Measurements from ENCODE around the gene ACSL5. TPM values are rescaled to one million over a fixed set of nuclear protein-coding genes. Genes with fewer than 3 reads are reported as not detected.

The ACSL5 gene, protein sequence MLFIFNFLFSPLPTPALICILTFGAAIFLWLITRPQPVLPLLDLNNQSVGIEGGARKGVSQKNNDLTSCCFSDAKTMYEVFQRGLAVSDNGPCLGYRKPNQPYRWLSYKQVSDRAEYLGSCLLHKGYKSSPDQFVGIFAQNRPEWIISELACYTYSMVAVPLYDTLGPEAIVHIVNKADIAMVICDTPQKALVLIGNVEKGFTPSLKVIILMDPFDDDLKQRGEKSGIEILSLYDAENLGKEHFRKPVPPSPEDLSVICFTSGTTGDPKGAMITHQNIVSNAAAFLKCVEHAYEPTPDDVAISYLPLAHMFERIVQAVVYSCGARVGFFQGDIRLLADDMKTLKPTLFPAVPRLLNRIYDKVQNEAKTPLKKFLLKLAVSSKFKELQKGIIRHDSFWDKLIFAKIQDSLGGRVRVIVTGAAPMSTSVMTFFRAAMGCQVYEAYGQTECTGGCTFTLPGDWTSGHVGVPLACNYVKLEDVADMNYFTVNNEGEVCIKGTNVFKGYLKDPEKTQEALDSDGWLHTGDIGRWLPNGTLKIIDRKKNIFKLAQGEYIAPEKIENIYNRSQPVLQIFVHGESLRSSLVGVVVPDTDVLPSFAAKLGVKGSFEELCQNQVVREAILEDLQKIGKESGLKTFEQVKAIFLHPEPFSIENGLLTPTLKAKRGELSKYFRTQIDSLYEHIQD
- total RNA-seq = 1.7 and 4.6 TPM in 2 replicates
- 2.3 and 6.6 TPM in 2 replicates for polyA plus RNA-seq
- 1.5 and 4.4 TPM in 2 replicates for polyA plus RNA-seq (2012)
- polyA minus RNA-seq (ENCODE audit: low replicate concordance) = 2.3 and 13.3 TPM in 2 replicates

GRCh38 chr10:112373912-112374338 is at the start of gene ACSL5:
Gene ACSL5, plus strand, starts transcription at chr10:112374116. Its CDS starts 20,831 bp downstream, at chr10:112394947.
- TF ChIP-seq EZH2 (IDR thresholded peaks at IDR 0.05; ENCODE audit: low read length, missing control alignments) (no peak), CTCF (conservative IDR thresholded peaks at IDR 0.05 in 1 of 2, IDR thresholded peaks at IDR 0.05 in 1 of 2; ENCODE audit: low read depth in 1 of 2, low read length in 2 of 2) (no peak)
- Histone ChIP-seq H3K27ac (ENCODE audit: insufficient read depth, low read length) (no peak within 1 kb of the TSS), H3K36me3 (ENCODE audit: control insufficient read depth, insufficient read depth, low read length) (no peaks in the 10 kb centered on the region), H3K27me3 (ENCODE audit: control insufficient read depth, insufficient read depth, low read length) (no peaks in the 10 kb centered on the region), H3K4me2 (ENCODE audit: extremely low read depth, insufficient read depth, low read length) (no peak within 1 kb of the TSS), H3K9ac (ENCODE audit: insufficient read depth, low read length) (no peak within 1 kb of the TSS), H2AFZ (ENCODE audit: low read length) (no peak within 1 kb of the TSS), H3K4me1 (ENCODE audit: control insufficient read depth, extremely low read depth, insufficient read depth, low read length) (peaks cover 11% of the 10 kb centered on the region), H3K79me2 (ENCODE audit: control insufficient read depth, insufficient read depth, low read length) (no peaks in the 10 kb centered on the region), H4K20me1 (ENCODE audit: control insufficient read depth, extremely low read depth, insufficient read depth, low read length) (no peaks in the 10 kb centered on the region), H3K9me3 (ENCODE audit: control insufficient read depth, insufficient read depth, low read depth, low read length) (no peaks in the 10 kb centered on the region), H3K4me3 (replicated peaks in 1 of 4; ENCODE audit: control extremely low read depth in 1 of 4, insufficient read depth in 1 of 4, low read depth in 3 of 4, low read length in 4 of 4) (no peak within 1 kb of the TSS)
- DNase-seq (ENCODE audit: low read depth in 2 of 2) = no peak

DNA sequence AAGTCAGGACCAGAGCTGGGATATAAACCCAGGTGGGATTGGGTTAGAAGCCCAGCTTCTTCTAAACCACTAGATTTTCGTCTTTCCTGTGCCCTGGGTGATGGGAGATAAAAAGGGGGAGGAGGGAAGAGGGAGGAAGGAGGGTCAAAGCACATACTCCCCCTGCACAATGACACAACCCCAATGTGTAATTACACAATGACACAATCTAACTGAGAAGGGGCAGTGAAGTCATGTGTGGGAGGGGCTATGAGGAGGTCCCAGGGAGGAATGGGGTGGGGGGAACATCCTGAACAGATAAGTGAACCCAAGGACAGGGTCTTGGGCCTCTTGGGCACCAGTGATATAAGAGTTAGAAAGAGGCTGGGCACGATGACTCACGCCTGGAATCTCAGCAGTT is 46.2 kb upstream of the ACSL5 start:
- H3K4me1 ChIP-seq (ENCODE audit: control insufficient read depth, extremely low read depth, insufficient read depth, low read length) = no peaks in the 10 kb centered on the region
- H4K20me1 ChIP-seq (ENCODE audit: control insufficient read depth, extremely low read depth, insufficient read depth, low read length) = no peaks in the 10 kb centered on the region
- H3K79me2 ChIP-seq (ENCODE audit: control insufficient read depth, insufficient read depth, low read length) = no peaks in the 10 kb centered on the region
- no peak overlapping the region for H3K9ac ChIP-seq (ENCODE audit: insufficient read depth, low read length)
- H3K9me3 ChIP-seq (ENCODE audit: control insufficient read depth, insufficient read depth, low read depth, low read length) = no peaks in the 10 kb centered on the region
- no peak overlapping the region for H3K4me2 ChIP-seq (ENCODE audit: extremely low read depth, insufficient read depth, low read length)
- no peaks in the 10 kb centered on the region for H3K36me3 ChIP-seq (ENCODE audit: control insufficient read depth, insufficient read depth, low read length)
- H3K4me3 ChIP-seq (replicated peaks in 1 of 4; ENCODE audit: control extremely low read depth in 1 of 4, insufficient read depth in 1 of 4, low read depth in 3 of 4, low read length in 4 of 4) = no peak overlapping the region
- H3K27me3 ChIP-seq (ENCODE audit: control insufficient read depth, insufficient read depth, low read length) = no peaks in the 10 kb centered on the region
- H3K27ac ChIP-seq (ENCODE audit: insufficient read depth, low read length) = no peak overlapping the region
- TF ChIP-seq CTCF (conservative IDR thresholded peaks at IDR 0.05 in 1 of 2, IDR thresholded peaks at IDR 0.05 in 1 of 2; ENCODE audit: low read depth in 1 of 2, low read length in 2 of 2) = no peak
- TF ChIP-seq EZH2 (IDR thresholded peaks at IDR 0.05; ENCODE audit: low read length, missing control alignments) = no peak
- no peak for DNase-seq (ENCODE audit: low read depth in 2 of 2)
- no peak overlapping the region for H2AFZ ChIP-seq (ENCODE audit: low read length)

DNA sequence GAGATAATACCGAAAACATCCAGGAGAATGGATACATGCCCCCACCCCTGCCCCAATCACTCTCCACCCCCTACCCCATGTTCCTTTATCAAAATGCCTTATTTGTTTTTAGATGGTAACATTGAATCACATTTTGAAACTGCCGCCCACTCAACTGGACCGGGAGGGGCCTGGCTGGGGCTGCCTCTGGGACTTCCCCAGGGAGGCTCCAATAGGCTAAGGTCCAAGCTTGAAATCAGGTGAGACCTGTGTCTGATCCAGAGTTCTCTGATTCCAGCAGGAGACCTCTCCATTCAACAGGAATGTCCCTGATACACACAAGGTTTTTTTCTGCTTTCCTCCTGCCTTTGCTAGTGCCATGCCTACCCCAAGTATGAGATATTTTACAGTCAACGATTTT is 43.8 kb upstream of the ACSL5 start:
- Histone ChIP-seq H2AFZ (ENCODE audit: low read length) (no peak overlapping the region), H3K4me3 (replicated peaks in 1 of 4; ENCODE audit: control extremely low read depth in 1 of 4, insufficient read depth in 1 of 4, low read depth in 3 of 4, low read length in 4 of 4) (no peak overlapping the region), H3K36me3 (ENCODE audit: control insufficient read depth, insufficient read depth, low read length) (no peaks in the 10 kb centered on the region), H4K20me1 (ENCODE audit: control insufficient read depth, extremely low read depth, insufficient read depth, low read length) (no peaks in the 10 kb centered on the region), H3K27ac (ENCODE audit: insufficient read depth, low read length) (no peak overlapping the region), H3K79me2 (ENCODE audit: control insufficient read depth, insufficient read depth, low read length) (no peaks in the 10 kb centered on the region), H3K9ac (ENCODE audit: insufficient read depth, low read length) (no peak overlapping the region), H3K27me3 (ENCODE audit: control insufficient read depth, insufficient read depth, low read length) (no peaks in the 10 kb centered on the region), H3K4me2 (ENCODE audit: extremely low read depth, insufficient read depth, low read length) (no peak overlapping the region), H3K4me1 (ENCODE audit: control insufficient read depth, extremely low read depth, insufficient read depth, low read length) (no peaks in the 10 kb centered on the region), H3K9me3 (ENCODE audit: control insufficient read depth, insufficient read depth, low read depth, low read length) (no peaks in the 10 kb centered on the region)
- DNase-seq (ENCODE audit: low read depth in 2 of 2) = no peak
- no peak for TF ChIP-seq EZH2 (IDR thresholded peaks at IDR 0.05; ENCODE audit: low read length, missing control alignments)
- TF ChIP-seq CTCF (conservative IDR thresholded peaks at IDR 0.05 in 1 of 2, IDR thresholded peaks at IDR 0.05 in 1 of 2; ENCODE audit: low read depth in 1 of 2, low read length in 2 of 2) = no peak
